Smooth muscle cell (in vitro differentiated cells): ENCODE results near the gene GSAP. TPM values are rescaled to one million over a fixed set of nuclear protein-coding genes. Genes with fewer than 3 reads are reported as not detected.

Source experiments
- DNase-seq: peaks from one replicate; lab custom pipeline; 2025; ENCODE audit not compliant: unreplicated experiment; lab: John Stamatoyannopoulos, UW
- H2AFZ ChIP-seq: fragments of 200-600 bp; sonication (generic); 2 replicates; pipeline ENCODE4 v1.6.0; 2016; ENCODE audit warnings: antibody characterized with exemption, low read depth, mild to moderate bottlenecking
- H3F3A ChIP-seq: fragments of 200-600 bp; sonication (generic); 2 replicates; pipeline ENCODE4 v1.6.0; 2017; ENCODE audit warnings: antibody characterized with exemption, low read depth
- H3K27ac ChIP-seq: fragments of 200-600 bp; sonication (generic); 2 replicates; pipeline ENCODE4 v1.5.1; 2016; ENCODE audit warnings: low read depth, mild to moderate bottlenecking
- H3K27me3 ChIP-seq: fragments of 200-600 bp; sonication (generic); 2 replicates; pipeline ENCODE4 v1.6.1; 2016; ENCODE audit warnings: low read depth, mild to moderate bottlenecking
- H3K36me3 ChIP-seq: fragments of 200-600 bp; sonication (generic); 2 replicates; pipeline ENCODE4 v1.5.1; 2016; ENCODE audit warnings: low read depth
- H3K4me1 ChIP-seq: fragments of 200-600 bp; sonication (generic); 2 replicates; pipeline ENCODE4 v1.5.1; 2016; ENCODE audit warnings: low read depth
- H3K4me2 ChIP-seq: fragments of 200-600 bp; sonication (generic); 2 replicates; pipeline ENCODE4 v1.6.0; 2016; ENCODE audit warnings: mild to moderate bottlenecking
- H3K4me3 ChIP-seq: fragments of 200-600 bp; sonication (generic); 2 replicates; pipeline ENCODE4 v1.5.1; 2016; ENCODE audit warnings: mild to moderate bottlenecking
- H3K79me2 ChIP-seq: fragments of 200-600 bp; sonication (generic); 2 replicates; pipeline ENCODE4 v1.6.0; 2016; ENCODE audit warnings: low read depth, mild to moderate bottlenecking
- H3K9ac ChIP-seq: fragments of 200-600 bp; sonication (generic); 2 replicates; pipeline ENCODE4 v1.6.0; 2016; ENCODE audit warnings: low read depth
- H3K9me3 ChIP-seq: fragments of 200-600 bp; sonication (generic); replicated peaks from 2 replicates; pipeline ENCODE4 v1.5.1; 2016; ENCODE audit warnings: low read depth
- H4K20me1 ChIP-seq: fragments of 200-600 bp; sonication (generic); 2 replicates; pipeline ENCODE4 v1.6.0; 2016; ENCODE audit warnings: low read depth
- WGBS: methylation state at CpG from one replicate; pipeline ENCODE4 v1.1.7; 2016; ENCODE audit warnings: low lambda C conversion rate; 5-methylcytosine and 5-hydroxymethylcytosine counted together
- polyA plus RNA-seq: library from polyadenylated mRNA; unstranded; fragments of >200 nt; fragmentation: Nextera tagmentation; extraction: Ambion mirVana; gene quantifications from 2 replicates; pipeline ENCODE4 v1.2.1, GENCODE V29; 2016
- total RNA-seq: library from RNA; depleted of rRNA; stranded (reverse); fragments of >200 nt; gene quantifications from 2 replicates; pipeline ENCODE4 v1.2.3, GENCODE V29; 2014
- TF ChIP-seq, protein P1 (sequence below): fragments of 200-600 bp; sonication (generic); IDR thresholded peaks from 2 replicates; pipeline ENCODE4 v1.5.1; 2017; ENCODE audit warnings: borderline replicate concordance, mild to moderate bottlenecking, antibody characterized with exemption; ENCODE audit not compliant: insufficient read depth, poor library complexity, severe bottlenecking

Gene GSAP
- total and polyA plus RNA-seq, 2 experiments from 2014 or later, result 0.45 to 0.94 TPM

DNA sequence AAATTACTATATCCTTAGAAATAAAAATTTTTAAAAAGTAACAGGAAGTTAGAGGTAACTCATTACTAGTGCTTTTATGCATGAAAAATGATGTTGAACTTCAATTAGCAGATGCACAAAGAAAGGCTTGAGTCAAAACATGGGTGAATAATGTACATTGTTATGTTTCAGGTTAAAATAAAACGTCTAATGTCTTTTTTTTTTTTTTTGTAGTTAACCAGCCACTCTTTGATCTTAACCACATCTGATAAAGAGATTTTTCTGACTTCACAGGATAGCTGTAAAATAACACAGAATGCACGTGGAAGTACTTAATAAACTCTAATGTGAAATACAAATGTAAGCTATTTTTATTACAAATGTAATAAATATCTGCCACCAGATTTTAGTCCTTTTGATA lies 61.7 kb downstream of the GSAP start:
- no peak for DNase-seq
- no peaks in the 10 kb centered on the region for H4K20me1 ChIP-seq
- no peaks in the 10 kb centered on the region for H3K27me3 ChIP-seq
- H3K9me3 ChIP-seq, result no peaks in the 10 kb centered on the region
- no peak overlapping the region for H3K27ac ChIP-seq
- no peaks in the 10 kb centered on the region for H3F3A ChIP-seq
- H3K4me3 ChIP-seq, result no peak overlapping the region
- H3K4me1 ChIP-seq, result no peaks in the 10 kb centered on the region
- no peaks in the 10 kb centered on the region for H3K36me3 ChIP-seq
- no peak overlapping the region for H3K4me2 ChIP-seq
- WGBS, result 30% methylated on average over 2 of the region's 2 CpGs
- H2AFZ ChIP-seq, result no peak overlapping the region
- no peaks in the 10 kb centered on the region for H3K79me2 ChIP-seq
- TF ChIP-seq, protein P1, sequence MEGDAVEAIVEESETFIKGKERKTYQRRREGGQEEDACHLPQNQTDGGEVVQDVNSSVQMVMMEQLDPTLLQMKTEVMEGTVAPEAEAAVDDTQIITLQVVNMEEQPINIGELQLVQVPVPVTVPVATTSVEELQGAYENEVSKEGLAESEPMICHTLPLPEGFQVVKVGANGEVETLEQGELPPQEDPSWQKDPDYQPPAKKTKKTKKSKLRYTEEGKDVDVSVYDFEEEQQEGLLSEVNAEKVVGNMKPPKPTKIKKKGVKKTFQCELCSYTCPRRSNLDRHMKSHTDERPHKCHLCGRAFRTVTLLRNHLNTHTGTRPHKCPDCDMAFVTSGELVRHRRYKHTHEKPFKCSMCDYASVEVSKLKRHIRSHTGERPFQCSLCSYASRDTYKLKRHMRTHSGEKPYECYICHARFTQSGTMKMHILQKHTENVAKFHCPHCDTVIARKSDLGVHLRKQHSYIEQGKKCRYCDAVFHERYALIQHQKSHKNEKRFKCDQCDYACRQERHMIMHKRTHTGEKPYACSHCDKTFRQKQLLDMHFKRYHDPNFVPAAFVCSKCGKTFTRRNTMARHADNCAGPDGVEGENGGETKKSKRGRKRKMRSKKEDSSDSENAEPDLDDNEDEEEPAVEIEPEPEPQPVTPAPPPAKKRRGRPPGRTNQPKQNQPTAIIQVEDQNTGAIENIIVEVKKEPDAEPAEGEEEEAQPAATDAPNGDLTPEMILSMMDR, result no peak
- no peak overlapping the region for H3K9ac ChIP-seq

DNA sequence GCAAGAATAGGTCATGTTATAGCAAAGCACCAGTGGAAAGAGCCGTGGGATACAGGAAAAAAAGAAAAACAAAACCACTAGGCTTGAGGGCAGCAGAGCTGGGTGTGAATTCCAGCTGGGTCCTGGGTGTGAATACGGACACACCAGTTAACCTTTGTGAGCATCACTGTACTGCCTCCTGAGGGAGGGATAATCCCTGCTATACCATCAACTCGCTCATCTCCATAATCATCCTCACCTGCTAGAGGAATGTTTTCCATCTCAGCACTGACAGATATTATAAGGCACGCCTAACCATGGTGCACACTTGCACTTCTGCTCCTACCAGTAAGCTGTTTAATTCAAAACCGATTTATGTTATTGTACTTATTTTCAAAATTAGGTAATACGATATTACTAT lies 62.2 kb downstream of the GSAP start:
- Histone ChIP-seq H3K4me1 (no peaks in the 10 kb centered on the region), H3K4me3 (no peak overlapping the region), H3K4me2 (no peak overlapping the region), H3K36me3 (no peaks in the 10 kb centered on the region), H3K79me2 (no peaks in the 10 kb centered on the region), H3K27ac (no peak overlapping the region), H3F3A (no peaks in the 10 kb centered on the region), H3K9me3 (no peaks in the 10 kb centered on the region), H4K20me1 (no peaks in the 10 kb centered on the region), H3K9ac (no peak overlapping the region), H2AFZ (no peak overlapping the region), H3K27me3 (no peaks in the 10 kb centered on the region)
- no peak for DNase-seq
- TF ChIP-seq, protein P1, result no peak
- WGBS, result 67% methylated on average over 6 of the region's 6 CpGs

DNA sequence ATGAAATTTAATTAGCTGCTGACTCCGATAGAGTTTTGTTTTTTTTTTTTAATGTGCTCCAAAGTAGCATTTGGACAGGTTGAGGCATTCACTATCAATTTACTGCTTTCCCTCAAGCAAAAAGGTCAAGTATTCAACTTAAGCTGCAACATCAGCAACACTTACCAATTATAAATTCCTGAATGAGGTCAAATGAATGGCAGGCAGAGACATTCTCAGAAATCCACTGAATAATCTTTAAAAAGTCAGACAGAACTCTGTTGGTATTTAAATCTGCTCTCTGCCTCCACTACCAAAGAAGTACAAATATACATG lies 62.8 kb downstream of the GSAP start:
- WGBS, result 83% methylated on average over 1 of the region's 1 CpG
- Histone ChIP-seq H3K9ac (no peak overlapping the region), H3F3A (no peaks in the 10 kb centered on the region), H4K20me1 (no peaks in the 10 kb centered on the region), H3K27me3 (no peaks in the 10 kb centered on the region), H2AFZ (no peak overlapping the region), H3K79me2 (no peaks in the 10 kb centered on the region), H3K4me1 (peaks cover 4% of the 10 kb centered on the region), H3K36me3 (no peaks in the 10 kb centered on the region), H3K9me3 (no peaks in the 10 kb centered on the region), H3K4me2 (no peak overlapping the region), H3K27ac (no peak overlapping the region), H3K4me3 (no peak overlapping the region)
- DNase-seq, result no peak
- TF ChIP-seq, protein P1, result no peak

DNA sequence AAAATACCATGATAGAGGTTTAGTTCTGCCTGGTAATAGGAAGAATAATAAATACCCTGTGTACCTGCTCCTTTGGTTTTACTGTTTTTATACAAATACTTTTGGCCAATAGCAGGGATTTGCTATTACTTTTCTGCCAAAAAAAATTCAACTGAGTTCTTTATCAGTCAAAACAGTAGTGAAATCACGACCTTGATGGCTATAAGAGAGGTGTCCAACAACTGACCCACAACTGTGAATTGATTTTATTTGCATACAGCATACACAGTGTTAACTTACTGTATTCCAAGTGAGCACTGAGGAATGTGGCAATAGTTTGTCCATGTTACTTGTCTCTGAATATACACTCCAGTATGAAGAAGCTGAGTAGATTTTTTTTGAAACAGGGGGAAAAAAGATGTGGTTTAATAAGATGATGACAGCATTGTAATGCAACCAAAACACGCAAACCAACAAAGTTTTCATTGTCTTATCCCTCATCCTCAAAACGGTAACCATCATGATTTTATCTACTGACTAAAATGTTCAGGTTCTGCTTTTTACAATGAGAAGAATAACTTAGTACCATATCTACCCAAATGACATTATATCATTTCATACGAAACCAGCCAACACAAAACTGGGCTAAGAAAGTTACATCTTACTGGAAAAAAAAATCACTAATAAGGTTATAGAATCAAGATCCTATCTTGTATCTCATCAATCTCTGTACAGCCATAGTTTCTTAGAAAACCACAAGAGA lies 63.3 kb downstream of the GSAP start:
- no peak overlapping the region for H3K4me3 ChIP-seq
- H3K27me3 ChIP-seq, result no peaks in the 10 kb centered on the region
- no peak overlapping the region for H3K9ac ChIP-seq
- no peaks in the 10 kb centered on the region for H3F3A ChIP-seq
- no peak overlapping the region for H3K4me2 ChIP-seq
- H3K4me1 ChIP-seq, result peaks cover 4% of the 10 kb centered on the region
- H3K27ac ChIP-seq, result no peak overlapping the region
- WGBS, result 82% methylated on average over 4 of the region's 4 CpGs
- no peak for DNase-seq
- H3K36me3 ChIP-seq, result no peaks in the 10 kb centered on the region
- TF ChIP-seq, protein P1, result no peak
- no peaks in the 10 kb centered on the region for H3K79me2 ChIP-seq
- no peaks in the 10 kb centered on the region for H3K9me3 ChIP-seq
- no peaks in the 10 kb centered on the region for H4K20me1 ChIP-seq
- no peak overlapping the region for H2AFZ ChIP-seq
